ENCODE data around the gene GPR31. TPM values are rescaled to one million over a fixed set of nuclear protein-coding genes. Genes with fewer than 3 reads are reported as not detected.

Gene GPR31
- total RNA-seq, 1 experiment from 2014 or later: not detected

GRCh38 chr6:167137081-167137480, 20.7 kb downstream of the GPR31 start:
- Mint-ChIP-seq H3K4me1 (peaks cover 28% of the 10 kb centered on the region), H3K9me3 (no peaks in the 10 kb centered on the region), H3K27me3 (ENCODE audit: low read depth) (peaks cover 3% of the 10 kb centered on the region; the same call in 1 of the 2 replicates), H3K4me3 (no peak overlapping the region), H3K27ac (no peak overlapping the region), H3K36me3 (no peaks in the 10 kb centered on the region)
- TF ChIP-seq IRF2 (CRISPR knock-in tag; IDR thresholded peaks at IDR 0.05; ENCODE audit: borderline replicate concordance, low read depth): no peak
- no peak for TF ChIP-seq IRF1 (CRISPR knock-in tag; IDR thresholded peaks at IDR 0.05)
- no peak for TF ChIP-seq NFE2L1 (CRISPR knock-in tag; IDR thresholded peaks at IDR 0.05)
- no peak for TF ChIP-seq MXD4 (CRISPR knock-in tag; IDR thresholded peaks at IDR 0.05; ENCODE audit: borderline replicate concordance)
- TF ChIP-seq ZNF512 (CRISPR knock-in tag; IDR thresholded peaks at IDR 0.05; ENCODE audit: borderline replicate concordance): no peak
- no peak for TF ChIP-seq E2F4 (CRISPR knock-in tag; IDR thresholded peaks at IDR 0.05; ENCODE audit: borderline replicate concordance, low read depth)
- TF ChIP-seq NFATC4 (CRISPR knock-in tag; IDR thresholded peaks at IDR 0.05): no peak
- no peak for TF ChIP-seq ATF3 (CRISPR knock-in tag; conservative IDR thresholded peaks at IDR 0.05)
- TF ChIP-seq FOXP4 (CRISPR knock-in tag; IDR thresholded peaks at IDR 0.05): no peak
- TF ChIP-seq TEAD4 (CRISPR knock-in tag; IDR thresholded peaks at IDR 0.05): no peak
- TF ChIP-seq CREB1 (CRISPR knock-in tag; IDR thresholded peaks at IDR 0.05): no peak
- TF ChIP-seq GTF2I (CRISPR knock-in tag; conservative IDR thresholded peaks at IDR 0.05): no peak
- TF ChIP-seq OVOL2 (CRISPR knock-in tag; IDR thresholded peaks at IDR 0.05; ENCODE audit: borderline replicate concordance): no peak
- TF ChIP-seq ZNF425 (CRISPR knock-in tag; conservative IDR thresholded peaks at IDR 0.05): no peak
- TF ChIP-seq FOXK1 (CRISPR knock-in tag; IDR thresholded peaks at IDR 0.05): no peak
- ATAC-seq (no peak), DNase-seq (ENCODE audit: low spot score) (no peak)
- POLR2A ChIA-PET: no interaction called here
- CTCF ChIA-PET: interaction anchor here (1.1 kb wide), 1 partner anchor 361 kb away, joined by 3 read pairs; no protein-coding TSS in a partner anchor

- no peaks in the 10 kb centered on the region for H3K9me3 Mint-ChIP-seq
- H3K27me3 Mint-ChIP-seq (ENCODE audit: low read depth): peaks cover under 1% of the 10 kb centered on the region; the same call in 1 of the 2 replicates
- CTCF ChIA-PET: no interaction called here
- DNase-seq (ENCODE audit: low spot score) (no peak), ATAC-seq (no peak)
- no peak overlapping the region for H3K27ac Mint-ChIP-seq
- peaks cover 24% of the 10 kb centered on the region for H3K4me1 Mint-ChIP-seq
- no peak overlapping the region for H3K4me3 Mint-ChIP-seq
- no peaks in the 10 kb centered on the region for H3K36me3 Mint-ChIP-seq
- POLR2A ChIA-PET: no interaction called here
- TF ChIP-seq ATF2 (CRISPR knock-in tag; IDR thresholded peaks at IDR 0.05; ENCODE audit: borderline replicate concordance, low read depth): no peak
- TF ChIP-seq TP53 (CRISPR knock-in tag; IDR thresholded peaks at IDR 0.05): no peak
- TF ChIP-seq FOXK1 (CRISPR knock-in tag; IDR thresholded peaks at IDR 0.05): no peak
- TF ChIP-seq ZNF425 (CRISPR knock-in tag; conservative IDR thresholded peaks at IDR 0.05): no peak
- TF ChIP-seq AFF4 (CRISPR knock-in tag; IDR thresholded peaks at IDR 0.05; ENCODE audit: borderline replicate concordance): no peak
Measured at GRCh38 chr6:167136376-167136775, 21.4 kb downstream of the GPR31 start.
